Measurements from ENCODE around the gene CHID1.

DNA sequence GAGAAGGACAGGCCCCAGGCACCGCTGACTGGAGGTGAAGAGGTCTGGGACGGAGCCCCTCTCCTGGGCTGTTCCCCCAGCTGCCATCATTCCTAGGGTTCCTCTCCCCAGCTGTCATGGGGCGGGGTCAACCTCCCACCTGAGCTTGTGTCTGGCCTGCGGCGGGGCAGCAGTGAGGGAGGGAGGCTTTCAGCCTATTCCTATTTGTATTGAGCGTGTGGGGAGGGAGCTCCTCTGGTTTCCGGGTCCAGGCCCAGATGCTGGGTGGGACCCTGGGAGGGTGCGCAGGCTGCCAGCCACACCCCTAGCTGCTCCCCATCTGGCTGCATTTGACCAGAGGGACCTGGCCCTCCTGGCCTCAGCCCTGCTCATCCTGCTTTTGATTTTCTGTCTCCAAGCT lies 54.2 kb downstream of the CHID1 start:
- TF ChIP-seq CTCF (conservative IDR thresholded peaks at IDR 0.05; ENCODE audit: low read length) (no peak), EZH2phosphoT487 (IDR thresholded peaks at IDR 0.05; ENCODE audit: borderline replicate concordance, low read depth, low read length) (no peak)

Data from OCI-LY7 (cell line).